KG1 (cell line): Measurements from ENCODE around the gene ADAMTS12.
"Not testable (repeated sequence)": the region's sequence is repeated elsewhere in the genome, so short reads cannot be mapped to it uniquely, and the experiment has no call there.

Experiments used
- DNase-seq: peaks from one replicate; lab custom pipeline; 2025; lab: John Stamatoyannopoulos, UW

Gene ADAMTS12

GRCh38 chr5:33583332-33583731 lies 308.5 kb downstream of the ADAMTS12 start:
- DNase-seq: no peak

- no peak for DNase-seq
Observed at GRCh38 chr5:33582417-33582816, 309.4 kb downstream of the ADAMTS12 start.

- no peak for DNase-seq
Observed at GRCh38 chr5:33579789-33580188, 312.0 kb downstream of the ADAMTS12 start.

GRCh38 chr5:33579152-33579551 lies 312.6 kb downstream of the ADAMTS12 start:
- DNase-seq: no peak

GRCh38 chr5:33576726-33577590 lies 314.8 kb downstream of the ADAMTS12 start:
- DNase-seq: no peak

GRCh38 chr5:33565324-33565723 lies 326.5 kb downstream of the ADAMTS12 start:
- DNase-seq: no peak

GRCh38 chr5:33563983-33564908 lies 327.5 kb downstream of the ADAMTS12 start:
- no peak for DNase-seq

- no peak for DNase-seq
Observed at GRCh38 chr5:33563530-33563929, 328.3 kb downstream of the ADAMTS12 start.

- no peak for DNase-seq
Observed at GRCh38 chr5:33558489-33558888, 333.3 kb downstream of the ADAMTS12 start.

- DNase-seq: no peak
Observed at GRCh38 chr5:33557605-33558004, 334.2 kb downstream of the ADAMTS12 start.

- no peak for DNase-seq
Observed at GRCh38 chr5:33556330-33557328, 335.2 kb downstream of the ADAMTS12 start.

- DNase-seq: no peak
Observed at GRCh38 chr5:33549982-33550567, 341.7 kb downstream of the ADAMTS12 start.

- DNase-seq: not testable (repeated sequence)
Observed at GRCh38 chr5:33539790-33540189, 352.0 kb downstream of the ADAMTS12 start.

GRCh38 chr5:33539212-33539611 lies 352.6 kb downstream of the ADAMTS12 start:
- DNase-seq: no peak

GRCh38 chr5:33538201-33538600 lies 353.6 kb downstream of the ADAMTS12 start:
- DNase-seq: no peak

GRCh38 chr5:33537240-33537639 lies 354.6 kb downstream of the ADAMTS12 start:
- DNase-seq: no peak

GRCh38 chr5:33536802-33537201 lies 355.0 kb downstream of the ADAMTS12 start:
- no peak for DNase-seq

- no peak for DNase-seq
Observed at GRCh38 chr5:33531824-33532223, 360.0 kb downstream of the ADAMTS12 start.

GRCh38 chr5:33531037-33531298 lies 360.8 kb downstream of the ADAMTS12 start:
- no peak for DNase-seq

GRCh38 chr5:33530183-33531036 lies 361.4 kb downstream of the ADAMTS12 start:
- DNase-seq: no peak

GRCh38 chr5:33527696-33528095 lies 364.1 kb downstream of the ADAMTS12 start:
- DNase-seq: no peak
